GM10248 (cell line): ENCODE data around the gene PTGIR.

Source experiments
- CTCF ChIA-PET: fragments of 300-600 bp; sonication (Branson Sonifier 250); formaldehyde crosslinking; extraction: SDS; loops from one replicate; lab custom pipeline; 2021; ENCODE audit warnings: antibody characterized with exemption; lab: Yijun Ruan, JAX
- POLR2A ChIA-PET: fragments of 350-650 bp; sonication (Branson Sonifier 250); formaldehyde crosslinking; extraction: SDS; loops from one replicate; lab custom pipeline; 2020; ENCODE audit warnings: antibody characterized with exemption; lab: Yijun Ruan, JAX
- DNase-seq: peaks from one replicate; pipeline ENCODE4 v3.0.0; 2012; ENCODE audit errors: extremely low spot score
- CTCF ChIP-seq: IDR thresholded peaks from 2 replicates; pipeline ENCODE4 v1.5.1; 2012; ENCODE audit warnings: mild to moderate bottlenecking, low read depth; ENCODE audit errors: extremely low read depth, missing control alignments, control extremely low read depth

PTGIR gene

GRCh38 chr19:46609511-46610412 lies 15.1 kb downstream of the PTGIR start:
- CTCF ChIA-PET = interaction anchor here (0.9 to 18.5 kb wide), 5 partner anchors 9 to 95 kb away, joined by 3 to 287 read pairs (median 68); partner anchors contain the start of genes CALM3, DACT3 and PTGIR
- peak; percentile 7 for DNase-seq
- POLR2A ChIA-PET = interaction anchor here (1.1 kb wide), 1 partner anchor 20 kb away, joined by 3 read pairs; no protein-coding TSS in a partner anchor
- TF ChIP-seq CTCF = no peak

DNA sequence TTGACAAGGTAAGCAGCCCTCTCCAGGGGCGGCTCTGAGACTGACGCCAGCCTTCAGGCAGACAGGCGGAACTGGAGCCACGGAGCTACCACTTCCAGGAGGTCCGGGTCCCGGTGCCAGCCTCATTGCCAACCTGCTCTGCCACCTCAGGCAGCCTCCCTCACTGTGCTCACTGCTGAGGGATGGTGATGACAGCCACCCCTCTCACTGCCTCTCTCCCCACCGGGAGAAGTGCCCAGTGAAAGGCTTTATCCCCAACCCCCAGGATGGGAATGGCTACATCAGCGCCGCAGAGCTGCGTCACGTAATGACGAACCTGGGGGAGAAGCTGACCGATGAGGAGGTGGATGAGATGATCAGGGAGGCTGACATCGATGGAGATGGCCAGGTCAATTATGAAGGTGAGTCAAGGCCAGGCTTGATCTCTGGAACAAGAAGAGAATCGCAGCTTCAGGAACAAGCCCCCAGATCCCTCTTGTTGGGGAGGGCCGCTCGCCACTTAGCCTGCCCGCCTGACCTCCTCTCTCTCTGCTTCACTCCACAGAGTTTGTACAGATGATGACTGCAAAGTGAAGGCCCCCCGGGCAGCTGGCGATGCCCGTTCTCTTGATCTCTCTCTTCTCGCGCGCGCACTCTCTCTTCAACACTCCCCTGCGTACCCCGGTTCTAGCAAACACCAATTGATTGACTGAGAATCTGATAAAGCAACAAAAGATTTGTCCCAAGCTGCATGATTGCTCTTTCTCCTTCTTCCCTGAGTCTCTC lies 16.1 kb downstream of the PTGIR start:
- peak; percentile 6 for DNase-seq
- POLR2A ChIA-PET = interaction anchor here (0.6 kb wide), 1 partner anchor 95 kb away, joined by 3 read pairs; no protein-coding TSS in a partner anchor
- TF ChIP-seq CTCF = no peak
- CTCF ChIA-PET = interaction anchor here (1.6 to 18.5 kb wide), 2 partner anchors 24 to 53 kb away, joined by 3 to 287 read pairs; partner anchors contain the start of gene DACT3

- TF ChIP-seq CTCF = no peak
- ChIA-PET POLR2A (interaction anchor here (0.6 kb wide), 1 partner anchor 96 kb away, joined by 3 read pairs; no protein-coding TSS in a partner anchor), CTCF (interaction anchor here (18.5 kb wide), 1 partner anchor 54 kb away, joined by 287 read pairs; the partner anchor contains the start of gene DACT3)
- DNase-seq = peak; percentile 6
These were observed 16.7 kb downstream of the PTGIR start for GRCh38 chr19:46608178-46608577.

DNA sequence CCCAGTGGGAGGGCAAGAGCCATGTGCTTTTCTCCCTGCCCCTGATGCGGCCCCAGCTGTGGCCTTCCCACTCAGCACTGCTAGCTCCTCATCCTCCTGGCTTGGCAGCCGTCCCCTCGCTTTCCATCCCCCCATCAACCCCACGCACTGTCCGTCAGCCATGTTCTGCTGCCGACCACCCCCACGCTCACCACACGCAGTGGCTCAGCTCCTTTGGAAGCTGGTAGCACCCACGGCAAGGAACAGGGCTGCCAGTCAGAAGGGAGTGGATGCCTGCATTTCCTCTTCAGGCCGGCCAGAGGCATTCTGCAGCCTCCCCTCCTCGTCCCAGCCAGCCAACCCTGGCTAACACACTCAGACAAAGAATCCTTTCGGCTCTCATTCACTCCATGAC lies 17.4 kb downstream of the PTGIR start:
- CTCF ChIA-PET = interaction anchor here (1.0 to 18.5 kb wide), 4 partner anchors 8 to 97 kb away, joined by 3 to 287 read pairs (median 16); partner anchors contain the start of gene DACT3
- TF ChIP-seq CTCF = no peak
- POLR2A ChIA-PET = no interaction called here
- DNase-seq = no peak

GRCh38 chr19:46606681-46607447 lies 18.0 kb downstream of the PTGIR start:
- POLR2A ChIA-PET = interaction anchor here (0.5 kb wide), 1 partner anchor 620 kb away, joined by 7 read pairs; no protein-coding TSS in a partner anchor
- peak; percentile 3 for DNase-seq
- TF ChIP-seq CTCF = no peak
- CTCF ChIA-PET = interaction anchor here (1.0 to 18.5 kb wide), 6 partner anchors 8 to 98 kb away, joined by 3 to 287 read pairs (median 7); partner anchors contain the start of gene DACT3
